Measurements from ENCODE around the gene EFCAB8.

DNA sequence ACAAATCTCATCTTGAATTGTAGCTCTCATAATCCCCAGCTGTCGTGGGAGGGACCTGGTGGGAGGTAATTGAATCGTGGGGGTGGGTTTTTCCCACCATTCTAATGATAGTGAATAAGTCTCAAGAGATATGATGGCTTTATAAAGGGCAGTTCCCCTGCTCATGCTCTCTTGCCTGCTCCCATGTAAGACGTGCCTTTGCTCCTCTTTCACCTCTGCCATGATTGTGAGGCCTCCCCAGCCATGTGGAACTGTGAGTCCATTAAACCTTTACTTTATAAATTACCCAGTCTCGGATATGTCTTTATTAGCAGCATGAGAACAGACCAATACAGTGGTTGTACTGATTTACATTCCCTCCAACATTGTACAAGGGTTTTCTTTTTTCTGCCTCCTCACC, 75.9 kb downstream of the EFCAB8 start:
- TF ChIP-seq CTCF (conservative IDR thresholded peaks at IDR 0.05; ENCODE audit: low read length): no peak
- TF ChIP-seq EZH2phosphoT487 (IDR thresholded peaks at IDR 0.05; ENCODE audit: borderline replicate concordance, low read depth, low read length): no peak

Measured in OCI-LY7 (cell line).